Gastroesophageal sphincter (tissue), 3 donors: ENCODE data around the gene CD3E.

Experiments
- POLR2A ChIP-seq, 2 donors: fragments of 450-650 bp; IDR thresholded peaks; one replicate each; pipeline ENCODE4 v1.6.1; 2017; ENCODE audit warnings: antibody characterized with exemption in 2 of 2, mild to moderate bottlenecking in 2 of 2, moderate library complexity in 1 of 2
- TF ChIP-seq, protein P1 (sequence below), 4 experiments: fragments of 200-600 bp in 2 of 4; fragments of 450-650 bp in 2 of 4; sonication (generic) in 1 of 4; IDR thresholded peaks; one replicate each; pipeline ENCODE4 v1.5.1; 2017 to 2019; ENCODE audit warnings: antibody characterized with exemption in 4 of 4, mild to moderate bottlenecking in 2 of 4, moderate library complexity in 2 of 4

- TF ChIP-seq POLR2A (IDR thresholded peaks at IDR 0.05), result no peak
- TF ChIP-seq, protein P1, sequence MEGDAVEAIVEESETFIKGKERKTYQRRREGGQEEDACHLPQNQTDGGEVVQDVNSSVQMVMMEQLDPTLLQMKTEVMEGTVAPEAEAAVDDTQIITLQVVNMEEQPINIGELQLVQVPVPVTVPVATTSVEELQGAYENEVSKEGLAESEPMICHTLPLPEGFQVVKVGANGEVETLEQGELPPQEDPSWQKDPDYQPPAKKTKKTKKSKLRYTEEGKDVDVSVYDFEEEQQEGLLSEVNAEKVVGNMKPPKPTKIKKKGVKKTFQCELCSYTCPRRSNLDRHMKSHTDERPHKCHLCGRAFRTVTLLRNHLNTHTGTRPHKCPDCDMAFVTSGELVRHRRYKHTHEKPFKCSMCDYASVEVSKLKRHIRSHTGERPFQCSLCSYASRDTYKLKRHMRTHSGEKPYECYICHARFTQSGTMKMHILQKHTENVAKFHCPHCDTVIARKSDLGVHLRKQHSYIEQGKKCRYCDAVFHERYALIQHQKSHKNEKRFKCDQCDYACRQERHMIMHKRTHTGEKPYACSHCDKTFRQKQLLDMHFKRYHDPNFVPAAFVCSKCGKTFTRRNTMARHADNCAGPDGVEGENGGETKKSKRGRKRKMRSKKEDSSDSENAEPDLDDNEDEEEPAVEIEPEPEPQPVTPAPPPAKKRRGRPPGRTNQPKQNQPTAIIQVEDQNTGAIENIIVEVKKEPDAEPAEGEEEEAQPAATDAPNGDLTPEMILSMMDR (IDR thresholded peaks at IDR 0.05), result no peak
These were observed 38.1 kb downstream of the CD3E start, which contains the start of gene CD3D for GRCh38 chr11:118342503-118343161.
